Calu3 (cell line): ENCODE measurements around the gene PRSS33. TPM values are rescaled to one million over a fixed set of nuclear protein-coding genes. Genes with fewer than 3 reads are reported as not detected.

Experiments used
- BruUV-seq: library from RNA; stranded (reverse); fragments of 400-500 nt; replicated peaks from 2 replicates; lab custom pipeline; 2021; lab: Mats Ljungman, UMichigan
- CTCF ChIA-PET: fragments of 300-600 bp; sonication (Branson Sonifier 250); formaldehyde crosslinking; loops from one replicate; lab custom pipeline; 2022; ENCODE audit warnings: antibody characterized with exemption; lab: Charles Lee
- DNase-seq: peaks from one replicate; pipeline ENCODE4 v3.0.0; 2022
- H3K27ac Mint-ChIP-seq: one replicate; pipeline ENCODE4 v1.8.0; 2022; ENCODE audit warnings: mixed read lengths; ENCODE audit not compliant: unreplicated experiment
- H3K27me3 Mint-ChIP-seq: one replicate; pipeline ENCODE4 v1.8.0; 2022; ENCODE audit warnings: mixed read lengths; ENCODE audit not compliant: unreplicated experiment
- H3K36me3 Mint-ChIP-seq: one replicate; pipeline ENCODE4 v1.8.0; 2022; ENCODE audit warnings: mild to moderate bottlenecking, moderate library complexity, mixed read lengths; ENCODE audit not compliant: insufficient read depth, unreplicated experiment
- H3K4me1 Mint-ChIP-seq: one replicate; pipeline ENCODE4 v1.8.0; 2022; ENCODE audit warnings: mild to moderate bottlenecking, low read depth, mixed read lengths; ENCODE audit not compliant: unreplicated experiment
- H3K4me3 Mint-ChIP-seq: one replicate; pipeline ENCODE4 v1.8.0; 2022; ENCODE audit warnings: mild to moderate bottlenecking, low read depth, moderate library complexity, mixed read lengths; ENCODE audit not compliant: unreplicated experiment
- H3K9me3 Mint-ChIP-seq: one replicate; pipeline ENCODE4 v1.8.0; 2022; ENCODE audit warnings: low read depth, mixed read lengths; ENCODE audit not compliant: unreplicated experiment
- intact Hi-C: fragments of 100-400 bp; cut with micrococcal nuclease; formaldehyde crosslinking; loops from one replicate; pipeline ENCODE4 v1.10.0; 2022; ENCODE audit not compliant: unreplicated experiment
- total RNA-seq: library from RNA; stranded (reverse); gene quantifications from 2 replicates; pipeline ENCODE4 v1.2.3, GENCODE V29; 2022
- TF ChIP-seq, protein P1 (sequence below): fragments of 200-600 bp; IDR thresholded peaks from one replicate; pipeline ENCODE4 v1.8.0; 2022; ENCODE audit warnings: antibody characterized with exemption; ENCODE audit not compliant: unreplicated experiment

PRSS33 gene
- total RNA-seq, 1 experiment from 2014 or later = 13.2 TPM

GRCh38 chr16:2817340-2818271 is 30.2 kb upstream of the PRSS33 start:
- H3K27ac Mint-ChIP-seq = no peak overlapping the region
- no TSS peak for BruUV-seq
- H3K4me3 Mint-ChIP-seq = no peak overlapping the region
- no peak for DNase-seq
- H3K27me3 Mint-ChIP-seq = no peaks in the 10 kb centered on the region
- peaks cover 20% of the 10 kb centered on the region for H3K4me1 Mint-ChIP-seq
- TF ChIP-seq, protein P1, sequence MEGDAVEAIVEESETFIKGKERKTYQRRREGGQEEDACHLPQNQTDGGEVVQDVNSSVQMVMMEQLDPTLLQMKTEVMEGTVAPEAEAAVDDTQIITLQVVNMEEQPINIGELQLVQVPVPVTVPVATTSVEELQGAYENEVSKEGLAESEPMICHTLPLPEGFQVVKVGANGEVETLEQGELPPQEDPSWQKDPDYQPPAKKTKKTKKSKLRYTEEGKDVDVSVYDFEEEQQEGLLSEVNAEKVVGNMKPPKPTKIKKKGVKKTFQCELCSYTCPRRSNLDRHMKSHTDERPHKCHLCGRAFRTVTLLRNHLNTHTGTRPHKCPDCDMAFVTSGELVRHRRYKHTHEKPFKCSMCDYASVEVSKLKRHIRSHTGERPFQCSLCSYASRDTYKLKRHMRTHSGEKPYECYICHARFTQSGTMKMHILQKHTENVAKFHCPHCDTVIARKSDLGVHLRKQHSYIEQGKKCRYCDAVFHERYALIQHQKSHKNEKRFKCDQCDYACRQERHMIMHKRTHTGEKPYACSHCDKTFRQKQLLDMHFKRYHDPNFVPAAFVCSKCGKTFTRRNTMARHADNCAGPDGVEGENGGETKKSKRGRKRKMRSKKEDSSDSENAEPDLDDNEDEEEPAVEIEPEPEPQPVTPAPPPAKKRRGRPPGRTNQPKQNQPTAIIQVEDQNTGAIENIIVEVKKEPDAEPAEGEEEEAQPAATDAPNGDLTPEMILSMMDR = no peak
- no peaks in the 10 kb centered on the region for H3K36me3 Mint-ChIP-seq
- CTCF ChIA-PET = no interaction called here
- intact Hi-C loops = no loop called here
- no peaks in the 10 kb centered on the region for H3K9me3 Mint-ChIP-seq

- H3K36me3 Mint-ChIP-seq = no peaks in the 10 kb centered on the region
- no peak within 1 kb of the TSS for H3K27ac Mint-ChIP-seq
- H3K4me3 Mint-ChIP-seq = no peak within 1 kb of the TSS
- H3K27me3 Mint-ChIP-seq = peaks cover 3% of the 10 kb centered on the region
- no peak for DNase-seq
- TF ChIP-seq, protein P1 = peak; percentile 27
- peaks cover 20% of the 10 kb centered on the region for H3K4me1 Mint-ChIP-seq
- no TSS peak for BruUV-seq
- CTCF ChIA-PET = no interaction called here
- intact Hi-C loops = no loop called here
- H3K9me3 Mint-ChIP-seq = no peaks in the 10 kb centered on the region
Measured at GRCh38 chr16:2816751-2817339, 29.5 kb upstream of the PRSS33 start, which contains the start of gene PRSS21. Gene PRSS21, plus strand, starts transcription at chr16:2817237. Its CDS starts 32 bp downstream, at chr16:2817269.

DNA sequence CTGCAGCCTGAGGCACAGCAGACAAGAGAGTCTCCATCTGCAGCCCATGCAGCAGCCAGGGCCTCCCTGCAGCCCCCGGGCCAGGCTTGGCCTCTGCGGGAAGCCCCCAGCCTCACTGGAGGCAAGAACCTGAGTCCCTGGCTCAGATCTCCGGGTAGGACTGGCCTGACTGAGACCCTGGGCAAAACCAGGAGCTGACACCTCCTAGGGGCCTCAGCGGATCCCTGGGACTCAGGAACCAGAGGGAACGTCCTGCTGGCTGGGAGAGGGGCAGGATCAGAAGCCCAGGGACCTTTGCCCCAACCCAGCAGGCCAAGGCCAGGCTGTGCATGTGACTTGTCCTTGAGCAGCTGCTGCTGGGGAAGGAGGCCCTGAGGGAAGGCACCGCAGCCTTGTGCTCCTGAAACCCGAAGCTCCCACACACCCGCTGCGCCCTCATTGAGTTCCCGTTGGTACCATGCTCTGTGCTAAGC is 28.0 kb upstream of the PRSS33 start:
- CTCF ChIA-PET = no interaction called here
- H3K36me3 Mint-ChIP-seq = no peaks in the 10 kb centered on the region
- TF ChIP-seq, protein P1 = no peak
- H3K27ac Mint-ChIP-seq = no peak overlapping the region
- peaks cover 8% of the 10 kb centered on the region for H3K4me1 Mint-ChIP-seq
- intact Hi-C loops = no loop called here
- no peak overlapping the region for H3K4me3 Mint-ChIP-seq
- DNase-seq = no peak
- peaks cover 13% of the 10 kb centered on the region for H3K27me3 Mint-ChIP-seq
- H3K9me3 Mint-ChIP-seq = no peaks in the 10 kb centered on the region
- no TSS peak for BruUV-seq

DNA sequence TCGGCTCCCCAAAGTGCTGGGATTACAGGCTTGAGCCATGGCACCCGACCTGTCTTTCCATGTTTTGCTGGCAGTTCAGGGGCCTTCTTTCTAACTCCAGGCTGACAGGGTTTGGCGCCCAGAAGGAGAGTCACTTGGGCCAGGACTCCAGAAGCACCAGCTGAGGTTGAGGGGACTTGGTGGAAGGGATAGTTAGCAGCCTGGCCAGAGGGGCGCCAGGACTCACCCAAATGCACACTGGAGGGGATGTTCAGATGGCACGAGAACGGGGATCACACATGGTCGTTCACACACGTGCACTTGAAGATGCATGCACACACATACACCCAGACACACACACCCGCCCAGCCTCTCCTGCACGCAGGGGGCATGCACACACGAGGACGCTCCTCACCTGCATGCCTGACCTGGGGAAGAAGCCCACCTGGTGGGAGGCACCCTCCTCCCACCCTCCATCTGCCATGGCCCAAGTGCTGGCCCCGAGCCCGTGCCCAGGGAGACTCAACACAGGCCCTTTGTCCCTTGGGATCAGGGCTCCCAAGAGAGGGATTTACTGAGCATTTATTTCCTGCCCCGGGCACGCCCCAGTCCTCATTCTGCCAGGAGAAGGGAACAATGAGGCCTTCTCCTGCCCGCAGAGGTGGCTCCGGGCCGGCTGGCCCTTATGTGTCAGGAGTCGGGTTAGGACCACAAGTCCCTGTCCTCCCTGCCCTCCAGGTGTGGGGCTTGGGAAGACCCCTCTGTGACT is 27.4 kb upstream of the PRSS33 start:
- BruUV-seq = no TSS peak
- Mint-ChIP-seq H3K4me1 (peaks cover 8% of the 10 kb centered on the region), H3K9me3 (no peaks in the 10 kb centered on the region), H3K27ac (no peak overlapping the region), H3K27me3 (peaks cover 13% of the 10 kb centered on the region), H3K36me3 (no peaks in the 10 kb centered on the region), H3K4me3 (no peak overlapping the region)
- TF ChIP-seq, protein P1 = no peak
- intact Hi-C loops = no loop called here
- CTCF ChIA-PET = interaction anchor here (0.7 kb wide), 1 partner anchor 311 kb away, joined by 4 read pairs; no protein-coding TSS in a partner anchor
- DNase-seq = no peak
